ENCODE results near the gene OTOA. TPM values are rescaled to one million over a fixed set of nuclear protein-coding genes. Genes with fewer than 3 reads are reported as not detected.
"Not testable (repeated sequence)": the region's sequence is repeated elsewhere in the genome, so short reads cannot be mapped to it uniquely, and the experiment has no call there.

The OTOA gene
- total and polyA plus RNA-seq, 12 donors = 0.06 to 0.21 (median 0.07) TPM; not detected in 6

GRCh38 chr16:21626659-21627277 is 37.0 kb upstream of the OTOA start:
- Histone ChIP-seq H3K9me3 (no peaks in the 10 kb centered on the region), H3K4me3 (no peak overlapping the region), H3K27ac (peak overlapping the region in 3 of 10 donors; percentile 14 to 61 (median 28)), H3K27me3 (no peaks in the 10 kb centered on the region), H3K4me1 (peaks cover 0 to 30% (median 10%) of the 10 kb centered on the region in 9 donors), H3K36me3 (peaks cover 0 to 70% (median 8%) of the 10 kb centered on the region in 9 donors)
- ATAC-seq = peak in 7 of 8 donors; percentile 34 to 83 (median 59)
- 16 to 22% methylated on average over 6 of the region's 6 CpGs for WGBS, 2 donors
- TF ChIP-seq CTCF (IDR thresholded peaks at IDR 0.05) = no peak
- intact Hi-C loops (cut with DNase I) = no loop called here
- no peak for DNase-seq

- intact Hi-C loops (cut with DNase I) = no loop called here
- DNase-seq (no peak), ATAC-seq (no peak)
- Histone ChIP-seq H3K36me3 (peaks cover 0 to 68% (median 8%) of the 10 kb centered on the region in 9 donors), H3K4me3 (no peak overlapping the region), H3K27me3 (no peaks in the 10 kb centered on the region), H3K9me3 (no peaks in the 10 kb centered on the region), H3K4me1 (peaks cover 0 to 35% (median 10%) of the 10 kb centered on the region in 9 donors), H3K27ac (no peak overlapping the region)
- no peak for TF ChIP-seq CTCF (IDR thresholded peaks at IDR 0.05)
- WGBS, 2 donors = 97 to 99% methylated on average over 5 of the region's 5 CpGs
These were observed 35.5 kb upstream of the OTOA start for GRCh38 chr16:21628121-21628726.

- no peak overlapping the region for H3K27ac ChIP-seq
- H3K36me3 ChIP-seq = peaks cover 0 to 66% (median 8%) of the 10 kb centered on the region in 9 donors
- H3K4me3 ChIP-seq = no peak overlapping the region
- ATAC-seq (no peak), DNase-seq (no peak)
- WGBS, 2 donors = 95 to 99% methylated on average over 5 of the region's 5 CpGs
- H3K4me1 ChIP-seq = peaks cover 0 to 35% (median 10%) of the 10 kb centered on the region in 9 donors
- intact Hi-C loops (cut with DNase I) = no loop called here
- no peaks in the 10 kb centered on the region for H3K9me3 ChIP-seq
- no peaks in the 10 kb centered on the region for H3K27me3 ChIP-seq
- no peak for TF ChIP-seq CTCF (IDR thresholded peaks at IDR 0.05)
These were observed 35.0 kb upstream of the OTOA start for GRCh38 chr16:21628772-21629171.

- H3K4me3 ChIP-seq, DNase-seq, H3K27ac ChIP-seq, H3K9me3 ChIP-seq, H3K27me3 ChIP-seq, ATAC-seq: not testable (repeated sequence)
- intact Hi-C loops (cut with DNase I) = loop anchor here in 2 of 10 donors (10.0 kb wide), 1 partner anchor 45 kb away; no protein-coding TSS in a partner anchor
- 98% methylated on average over 37 of the region's 37 CpGs for WGBS, 2 donors
- Histone ChIP-seq H3K36me3 (peaks cover 0 to 66% (median 8%) of the 10 kb centered on the region in 9 donors), H3K4me1 (peaks cover 0 to 35% (median 10%) of the 10 kb centered on the region in 9 donors)
These were observed 33.9 kb upstream of the OTOA start for GRCh38 chr16:21629616-21630539.

GRCh38 chr16:21630866-21631265 is 32.9 kb upstream of the OTOA start:
- 90 to 98% methylated on average over 6 of the region's 6 CpGs for WGBS, 2 donors
- not testable (repeated sequence) for DNase-seq, H3K27ac ChIP-seq, H3K27me3 ChIP-seq, H3K4me3 ChIP-seq, H3K9me3 ChIP-seq, ATAC-seq
- intact Hi-C loops (cut with DNase I) = loop anchor here in 2 of 10 donors (10.0 kb wide), 1 partner anchor 46 kb away; no protein-coding TSS in a partner anchor
- H3K4me1 ChIP-seq = peaks cover 0 to 34% (median 10%) of the 10 kb centered on the region in 9 donors
- peaks cover 0 to 59% (median 8%) of the 10 kb centered on the region in 9 donors for H3K36me3 ChIP-seq

GRCh38 chr16:21631376-21631775 is 32.4 kb upstream of the OTOA start:
- 90 to 92% methylated on average over 8 of the region's 8 CpGs for WGBS, 2 donors
- intact Hi-C loops (cut with DNase I) = loop anchor here in 2 of 10 donors (10.0 kb wide), 1 partner anchor 47 kb away; no protein-coding TSS in a partner anchor
- peaks cover 0 to 28% (median 8%) of the 10 kb centered on the region in 9 donors for H3K4me1 ChIP-seq
- not testable (repeated sequence) for H3K27ac ChIP-seq, H3K4me3 ChIP-seq, H3K9me3 ChIP-seq, DNase-seq, ATAC-seq, H3K27me3 ChIP-seq
- peaks cover 0 to 56% (median 8%) of the 10 kb centered on the region in 9 donors for H3K36me3 ChIP-seq

- H3K36me3 ChIP-seq = peaks cover 0 to 59% (median 8%) of the 10 kb centered on the region in 9 donors
These were observed 31.7 kb upstream of the OTOA start for GRCh38 chr16:21631951-21632575.

More at GRCh38 chr16:21631951-21632575, 31.7 kb upstream of the OTOA start:
- not testable (repeated sequence) for H3K27ac ChIP-seq, ATAC-seq, H3K9me3 ChIP-seq, DNase-seq, H3K27me3 ChIP-seq, H3K4me3 ChIP-seq
- H3K4me1 ChIP-seq = peaks cover 0 to 22% (median 2%) of the 10 kb centered on the region in 9 donors
- 92 to 96% methylated on average over 5 of the region's 5 CpGs for WGBS, 2 donors
- intact Hi-C loops (cut with DNase I) = loop anchor here in 2 of 10 donors (10.0 kb wide), 1 partner anchor 47 kb away; no protein-coding TSS in a partner anchor
